Stimulated activated CD8-positive, alpha-beta memory T cell treated with anti-CD3 and anti-CD28 coated beads, Interleukin-12 subunit alpha, Interleukin-12 subunit beta, amount 100 ng/mL, for 4 hours (primary cell): ENCODE data around the gene TMEM238.

Experiments used
- DNase-seq: peaks from one replicate; pipeline ENCODE4 v3.0.0-alpha.2; 2020; ENCODE audit warnings: low read depth

The TMEM238 gene

DNA sequence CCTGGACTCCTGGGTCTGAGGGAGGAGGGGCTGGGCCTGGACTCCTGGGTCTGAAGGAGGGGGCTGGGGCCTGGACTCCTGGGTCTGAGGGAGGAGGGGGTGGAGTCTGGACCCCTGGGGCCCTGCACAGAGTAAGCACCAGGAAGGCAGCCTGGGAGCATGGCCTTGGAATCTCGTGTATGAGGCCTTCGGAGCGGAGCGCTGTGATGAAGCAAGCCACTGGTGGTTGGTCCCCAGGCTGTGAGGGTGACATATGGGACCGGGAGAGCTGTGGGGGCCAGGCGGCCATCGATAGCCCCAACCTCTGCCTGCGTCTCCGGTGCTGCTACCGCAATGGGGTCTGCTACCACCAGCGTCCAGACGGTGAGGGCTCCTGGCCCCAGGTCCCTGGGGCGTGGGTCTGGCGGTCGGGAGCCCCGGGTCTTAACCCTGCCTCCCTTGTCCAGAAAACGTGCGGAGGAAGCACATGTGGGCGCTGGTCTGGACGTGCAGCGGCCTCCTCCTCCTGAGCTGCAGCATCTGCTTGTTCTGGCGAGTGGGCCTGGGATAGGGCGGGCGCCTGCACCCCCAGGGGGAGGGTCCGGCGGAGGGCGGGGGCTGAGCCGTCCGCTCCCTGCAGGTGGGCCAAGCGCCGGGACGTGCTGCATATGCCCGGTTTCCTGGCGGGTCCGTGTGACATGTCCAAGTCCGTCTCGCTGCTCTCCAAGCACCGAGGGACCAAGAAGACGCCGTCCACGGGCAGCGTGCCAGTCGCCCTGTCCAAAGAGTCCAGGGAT is 6.5 kb downstream of the TMEM238 start:
- DNase-seq: no peak

DNA sequence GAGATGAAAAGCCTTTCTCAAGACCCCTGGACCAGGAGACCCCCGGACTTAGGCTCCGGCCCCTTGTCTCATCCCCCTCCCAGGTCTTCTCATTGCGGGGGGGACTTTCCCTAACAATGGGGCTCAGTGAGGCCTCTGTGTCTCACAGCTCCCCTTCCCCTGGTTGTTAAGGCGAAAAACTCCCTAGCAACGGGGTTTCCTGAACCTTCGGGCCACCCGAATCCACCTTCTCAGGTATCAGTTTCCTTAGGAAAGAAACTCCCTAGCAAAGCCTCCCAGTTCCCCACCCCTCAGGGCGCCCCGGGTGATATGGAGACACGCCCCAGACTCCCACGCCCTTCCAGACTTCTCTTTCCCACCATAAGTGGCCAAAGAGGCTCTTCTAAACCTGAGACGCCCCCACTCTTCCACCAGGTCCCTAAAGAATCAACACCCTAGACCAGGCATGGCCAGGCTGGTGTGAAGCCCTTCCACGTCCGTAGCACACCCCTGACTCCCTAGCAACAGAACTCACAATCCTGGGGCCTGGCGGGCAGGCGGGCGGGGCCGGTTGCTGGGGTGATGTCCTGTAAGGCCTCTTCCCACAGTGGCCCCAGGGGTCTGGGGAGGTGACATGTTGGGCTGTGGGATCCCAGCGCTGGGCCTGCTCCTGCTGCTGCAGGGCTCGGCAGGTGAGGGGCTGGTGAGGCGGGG is 7.7 kb downstream of the TMEM238 start, which contains the start of gene TMEM190:
Gene TMEM190, plus strand, starts transcription at position 586 of the 693 bp plus-strand sequence. Its CDS starts 28 bp downstream, at position 614.
- no peak for DNase-seq

DNA sequence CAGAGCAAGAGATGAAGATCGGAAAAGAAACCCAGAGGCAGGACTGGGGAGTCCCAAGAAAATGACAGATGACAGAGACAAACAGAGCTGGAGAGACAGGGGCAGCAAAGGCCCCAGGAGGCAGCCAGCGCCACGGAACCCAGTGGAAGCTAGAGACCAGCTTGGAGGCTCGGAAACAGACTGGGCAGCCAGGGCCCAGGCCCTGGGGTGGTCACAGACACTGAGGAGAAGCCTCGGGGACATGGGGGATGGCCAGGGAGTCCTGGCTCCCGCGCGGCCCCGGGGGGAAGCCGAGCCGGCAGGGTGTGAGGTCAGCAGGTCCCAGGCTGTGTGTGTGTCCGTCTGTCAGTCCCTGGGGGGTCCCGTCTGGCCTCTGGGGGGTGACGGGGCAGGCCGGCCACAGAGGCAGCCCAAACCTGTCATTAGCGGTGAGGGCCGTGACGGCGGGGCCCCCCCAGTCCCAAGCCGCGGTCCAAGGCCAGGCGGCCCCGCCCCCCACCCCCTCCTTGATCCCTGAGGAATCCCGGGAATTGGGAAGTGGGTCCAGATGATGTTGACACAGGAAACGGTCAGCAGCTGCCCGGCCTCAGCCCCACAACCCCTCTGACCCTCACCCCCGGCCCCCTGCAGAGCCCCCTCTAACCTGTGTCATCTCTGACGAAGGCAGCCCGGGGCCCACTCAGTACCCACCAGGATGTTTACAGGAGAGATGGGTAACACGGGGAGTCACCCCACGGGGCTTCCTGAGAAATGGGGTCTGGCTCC is 9.9 kb downstream of the TMEM238 start:
- DNase-seq: no peak

DNA sequence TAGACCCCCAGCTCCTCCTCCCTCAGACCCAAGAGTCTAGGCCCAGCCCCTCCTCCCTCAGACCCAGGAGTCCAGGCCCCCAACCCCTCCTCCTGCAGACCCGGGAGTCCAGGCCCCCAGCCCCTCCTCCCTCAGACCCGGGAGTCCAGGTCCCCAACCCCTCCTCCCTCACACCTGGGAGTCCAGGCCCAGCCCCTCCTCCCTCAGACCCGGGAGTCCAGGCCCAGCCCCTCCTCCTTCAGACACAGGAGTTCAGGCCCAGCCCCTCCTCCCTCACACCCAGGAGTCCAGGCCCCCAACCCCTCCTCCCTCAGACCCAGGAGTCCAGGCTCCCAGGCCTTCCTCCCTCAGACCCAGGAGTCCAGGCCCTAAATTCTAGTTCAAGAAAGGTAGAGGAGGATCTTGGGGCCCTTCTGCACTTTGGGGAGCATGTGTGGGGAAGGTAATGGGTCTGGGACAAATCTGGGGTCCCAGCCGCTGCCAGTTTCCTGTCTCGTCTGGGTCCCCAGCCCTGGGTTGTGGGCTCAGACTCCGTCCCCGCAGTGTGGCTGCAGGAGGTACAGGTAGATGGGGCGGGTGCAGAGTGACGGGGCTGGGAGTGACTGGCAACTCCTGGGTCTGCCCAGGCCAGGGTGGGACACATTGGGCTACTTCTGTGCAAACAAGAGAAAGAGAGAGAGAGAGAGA is 10.6 kb downstream of the TMEM238 start:
- DNase-seq: no peak

DNA sequence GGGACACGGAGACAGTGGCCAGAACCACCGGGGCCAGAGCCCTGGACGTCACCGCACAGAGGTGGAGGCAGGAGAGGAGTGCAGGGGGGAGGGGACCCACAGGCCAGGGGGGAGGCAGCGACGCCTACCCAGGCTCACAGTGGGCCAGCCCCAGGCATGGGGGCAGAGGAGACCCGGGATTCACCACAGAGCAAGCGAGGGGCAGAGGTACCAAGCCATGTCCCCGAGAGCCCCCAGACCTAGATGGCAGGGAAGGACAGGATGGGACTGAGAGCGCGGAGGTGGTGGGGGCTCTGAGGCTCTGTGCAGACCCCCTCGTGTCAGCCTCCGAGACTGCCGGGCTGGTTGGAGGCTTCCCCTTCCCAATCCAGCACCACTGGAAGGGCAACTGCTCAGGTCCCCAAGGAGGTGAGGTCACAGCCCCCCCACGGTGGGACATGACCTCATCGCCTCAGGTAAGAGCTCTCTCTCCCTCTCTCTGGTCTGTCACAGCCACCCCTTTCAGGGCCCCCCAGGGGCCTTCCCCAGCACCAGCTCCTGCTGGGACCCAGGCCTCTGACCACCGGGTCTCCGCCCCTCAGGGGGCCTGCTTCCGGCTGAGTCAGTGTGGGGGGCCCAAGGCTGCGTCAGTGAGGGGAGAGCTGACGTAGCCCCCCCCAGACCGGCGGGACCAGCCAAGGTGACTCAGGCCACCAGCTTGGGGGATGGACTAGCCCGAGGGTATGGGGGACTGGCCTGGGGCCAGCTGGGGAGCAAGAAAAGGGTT is 11.6 kb downstream of the TMEM238 start:
- DNase-seq: no peak

DNA sequence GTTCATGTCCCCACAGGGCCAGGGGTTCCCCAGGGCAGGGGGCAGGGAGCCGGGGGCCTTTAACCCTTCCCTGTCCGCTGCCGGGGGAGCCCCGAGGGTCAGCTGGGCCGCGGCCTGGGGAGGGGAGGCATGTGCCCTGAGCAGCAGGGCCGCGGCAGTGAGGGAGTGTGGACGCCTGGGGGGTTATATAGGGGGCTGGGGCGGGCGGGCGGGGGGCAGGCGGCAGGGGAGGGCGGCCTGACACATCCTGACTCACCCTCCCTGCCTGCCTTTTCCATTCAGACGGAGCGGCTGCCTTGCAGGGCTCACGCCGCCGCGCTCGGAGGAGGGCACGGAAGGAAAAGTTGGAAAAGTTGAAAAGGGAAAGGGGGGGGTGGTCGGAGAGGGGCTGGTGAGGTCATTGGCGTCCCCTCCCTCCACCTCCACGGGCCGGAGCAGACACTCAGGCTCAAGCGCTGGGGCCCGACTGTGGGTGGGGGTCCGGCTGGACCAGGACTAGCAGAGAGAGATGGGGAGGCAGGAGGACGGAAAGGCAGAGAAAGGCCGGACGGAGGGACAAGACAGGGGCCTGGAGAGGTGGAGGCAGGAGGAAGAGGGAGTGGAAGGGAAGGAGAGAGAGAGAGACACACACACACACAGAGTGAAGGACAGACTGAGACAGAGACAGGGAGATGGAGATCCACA is 13.6 kb downstream of the TMEM238 start, which contains the start of gene IL11:
Gene IL11, minus strand, starts transcription at position 159 of the 684 bp plus-strand sequence. Its CDS starts 153 bp downstream, at position 6.
- DNase-seq: no peak

DNA sequence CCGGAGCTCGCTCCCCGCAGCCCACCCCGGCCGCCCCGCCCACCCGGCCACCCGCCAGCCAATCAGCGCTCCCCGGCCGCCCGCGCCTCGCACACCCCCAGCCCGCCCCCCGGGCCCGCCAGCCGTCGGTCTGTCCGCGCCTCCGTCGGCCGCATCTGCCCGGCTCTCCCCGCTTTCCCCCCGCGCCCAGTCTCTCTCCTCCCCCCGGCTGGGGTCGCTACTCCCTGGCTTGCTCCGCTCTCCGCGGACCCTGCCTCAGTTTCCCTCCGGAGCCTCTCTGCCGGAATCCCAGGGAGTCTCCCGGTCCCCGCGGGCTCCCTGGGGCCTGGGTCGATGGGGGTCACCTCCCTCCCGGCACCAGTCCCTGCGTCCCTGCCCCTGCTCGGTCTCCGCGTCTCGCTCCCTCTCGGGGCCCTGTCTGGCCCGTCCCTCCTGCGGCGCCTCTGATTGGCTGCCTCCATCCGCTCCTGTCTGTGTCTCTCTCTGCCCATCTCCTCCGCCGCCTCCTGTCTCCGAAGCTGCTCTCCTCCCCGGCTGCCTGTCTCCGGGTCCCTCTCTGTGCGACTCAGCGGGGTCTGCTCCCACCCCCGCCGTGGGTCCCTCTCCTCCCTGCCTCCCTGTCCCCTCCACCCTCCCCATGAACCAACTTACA is 14.3 kb downstream of the TMEM238 start:
- DNase-seq: no peak

DNA sequence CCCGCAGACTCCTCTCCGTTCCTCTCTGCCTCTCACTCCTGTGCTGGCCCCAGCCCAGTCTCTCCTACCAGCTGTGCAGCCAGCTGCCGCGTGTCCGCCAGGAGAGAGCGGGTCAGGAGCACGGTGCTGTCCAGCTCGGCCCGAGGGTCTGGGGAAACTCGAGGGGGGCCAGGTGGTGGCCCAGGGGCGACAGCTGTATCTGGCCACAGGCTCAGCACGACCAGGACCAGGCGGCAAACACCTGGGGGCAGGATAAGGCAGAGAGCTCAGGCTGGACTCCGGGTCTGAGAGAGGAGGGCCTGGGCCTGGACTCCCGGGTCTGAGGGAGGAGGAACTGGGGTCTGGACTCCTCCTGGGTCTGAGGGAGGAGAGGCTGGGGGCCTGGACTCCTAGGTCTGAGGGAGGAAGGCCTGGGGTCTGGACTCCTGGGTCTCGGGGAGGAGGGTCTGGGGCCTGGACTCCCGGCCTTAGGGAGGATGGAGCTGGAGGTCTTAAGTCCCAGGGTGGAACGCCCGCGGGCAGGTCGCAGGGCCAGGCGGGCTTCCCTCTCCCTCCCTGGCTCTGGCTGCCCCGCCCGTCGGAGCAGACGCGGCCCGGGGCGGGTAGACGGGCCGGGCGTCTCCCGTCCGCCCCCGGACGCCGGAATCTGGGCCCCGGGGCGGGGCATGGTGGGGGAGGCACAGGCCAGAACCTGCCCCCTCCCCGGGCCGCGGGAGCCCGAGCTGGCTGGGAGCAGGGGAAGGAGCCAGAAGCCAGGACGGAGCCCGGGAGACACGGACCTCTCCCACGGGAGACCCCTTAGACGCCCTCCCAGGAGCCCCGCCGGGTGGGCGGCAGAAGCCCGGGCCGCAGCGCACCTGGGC is 15.2 kb downstream of the TMEM238 start:
- no peak for DNase-seq

DNA sequence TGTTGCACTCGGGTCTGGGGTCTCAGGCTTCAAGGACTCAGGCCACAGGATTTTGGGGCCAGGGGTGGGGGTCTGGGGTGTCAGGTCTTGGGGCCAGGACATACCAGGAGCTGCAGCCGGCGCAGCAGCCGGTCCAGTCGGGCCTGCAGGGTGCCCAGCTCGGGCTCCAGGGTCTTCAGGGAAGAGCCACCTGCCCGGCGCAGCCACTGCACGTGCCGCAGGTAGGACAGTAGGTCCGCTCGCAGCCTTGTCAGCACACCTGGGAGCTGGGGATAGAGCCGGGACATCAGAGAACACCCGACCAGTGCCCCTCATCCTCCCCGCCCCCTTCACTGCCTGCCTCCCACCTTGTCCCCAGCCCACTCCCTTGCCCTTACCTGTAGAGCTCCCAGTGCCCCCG is 16.0 kb downstream of the TMEM238 start:
- no peak for DNase-seq

DNA sequence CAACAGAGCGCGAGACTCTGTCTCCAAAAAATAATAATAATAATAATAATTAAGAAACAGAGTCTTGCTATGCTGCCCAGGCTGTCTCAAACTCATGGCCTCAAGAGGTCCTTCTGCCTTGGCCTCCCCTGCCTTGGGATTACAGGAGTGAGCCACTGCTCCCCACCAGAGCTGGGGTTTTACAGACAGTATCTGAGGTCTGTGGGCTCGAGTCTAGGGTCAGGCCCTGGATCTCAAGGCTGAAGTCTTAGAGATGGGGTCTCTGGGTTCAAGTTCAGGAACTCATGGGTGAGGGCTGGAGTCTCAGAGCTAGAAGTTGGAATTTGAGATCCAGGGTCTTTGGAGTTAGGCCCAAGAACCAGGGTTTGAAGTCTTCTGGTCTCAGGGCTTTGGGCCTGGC is 17.3 kb downstream of the TMEM238 start:
- no peak for DNase-seq

DNA sequence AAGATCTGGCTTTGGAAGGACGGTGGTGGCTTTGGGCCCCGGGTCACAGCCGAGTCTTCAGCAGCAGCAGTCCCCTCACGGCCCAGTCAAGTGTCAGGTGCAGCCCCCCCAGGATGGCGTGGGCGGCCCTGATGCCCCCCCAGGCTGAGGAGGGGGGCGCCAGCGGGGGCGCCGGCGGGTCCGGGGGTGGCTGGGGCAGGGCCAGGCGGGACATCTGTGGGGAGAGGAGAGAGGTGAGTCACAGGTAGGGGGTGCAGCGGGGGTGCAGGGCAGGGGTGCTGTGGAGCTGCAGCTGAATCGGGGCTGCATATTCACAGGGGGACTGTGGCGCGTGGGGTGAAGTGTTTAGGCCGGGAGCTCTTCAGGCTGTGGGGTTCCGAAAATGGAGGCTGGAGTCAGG is 18.1 kb downstream of the TMEM238 start:
- no peak for DNase-seq

DNA sequence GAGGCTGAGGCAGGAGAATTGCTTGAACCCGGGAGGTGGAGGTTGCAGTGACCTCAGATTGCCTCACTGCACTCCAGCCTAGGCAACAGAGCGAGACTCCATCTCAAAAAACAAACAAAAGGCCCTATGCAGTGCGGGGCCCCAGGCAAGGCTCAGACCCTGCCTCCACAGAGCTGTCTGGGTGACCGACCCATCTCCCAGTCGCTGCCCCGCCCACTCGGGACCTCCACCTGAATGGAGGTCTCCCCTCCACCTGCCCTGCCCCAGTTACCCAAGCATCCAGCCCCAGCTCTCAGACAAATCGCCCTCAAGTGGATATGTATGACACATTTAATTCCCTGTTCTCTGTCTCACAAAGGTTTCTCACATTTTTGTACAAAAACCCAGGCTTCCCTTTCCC is 18.8 kb downstream of the TMEM238 start:
- DNase-seq: no peak

DNA sequence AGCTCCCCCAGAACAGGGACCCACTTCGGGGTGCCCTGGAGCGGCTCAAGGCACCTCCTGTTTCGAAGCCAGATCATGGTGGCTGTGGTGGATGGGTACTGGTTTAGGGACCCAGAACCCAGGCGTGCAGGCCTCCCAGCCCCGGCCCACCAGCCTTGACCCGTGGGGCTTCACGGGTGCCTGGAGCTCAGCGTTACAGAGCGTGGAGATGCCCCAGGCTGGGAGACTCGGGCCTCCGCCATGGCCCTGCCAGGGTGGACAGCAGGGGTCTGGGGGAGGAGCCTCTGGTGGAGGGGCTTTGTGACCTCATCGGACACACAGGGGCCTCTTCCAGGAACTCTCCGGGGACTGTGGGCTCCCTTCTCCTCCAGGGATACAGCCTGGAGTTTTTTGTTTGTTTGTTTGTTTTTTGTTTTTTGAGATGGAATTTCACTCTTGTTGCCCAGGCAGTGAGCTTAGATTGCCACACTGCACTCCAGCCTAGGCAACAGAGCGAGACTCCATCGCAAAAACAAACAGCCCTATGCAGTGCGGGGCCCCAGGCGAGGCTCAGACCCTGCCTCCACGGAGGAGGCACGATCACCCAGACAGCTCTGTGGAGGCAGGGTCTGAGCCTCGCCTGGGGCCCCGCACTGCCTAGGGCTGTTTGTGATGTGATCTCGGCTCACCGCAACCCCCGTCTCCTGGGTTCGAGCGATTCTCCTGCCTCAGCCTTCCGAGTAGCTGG is 20.9 kb downstream of the TMEM238 start, which contains the start of gene GARIN5B:
Gene GARIN5B, minus strand, starts transcription at position 271 of the 727 bp plus-strand sequence. Its CDS starts 194 bp downstream, at position 77.
- DNase-seq: no peak

DNA sequence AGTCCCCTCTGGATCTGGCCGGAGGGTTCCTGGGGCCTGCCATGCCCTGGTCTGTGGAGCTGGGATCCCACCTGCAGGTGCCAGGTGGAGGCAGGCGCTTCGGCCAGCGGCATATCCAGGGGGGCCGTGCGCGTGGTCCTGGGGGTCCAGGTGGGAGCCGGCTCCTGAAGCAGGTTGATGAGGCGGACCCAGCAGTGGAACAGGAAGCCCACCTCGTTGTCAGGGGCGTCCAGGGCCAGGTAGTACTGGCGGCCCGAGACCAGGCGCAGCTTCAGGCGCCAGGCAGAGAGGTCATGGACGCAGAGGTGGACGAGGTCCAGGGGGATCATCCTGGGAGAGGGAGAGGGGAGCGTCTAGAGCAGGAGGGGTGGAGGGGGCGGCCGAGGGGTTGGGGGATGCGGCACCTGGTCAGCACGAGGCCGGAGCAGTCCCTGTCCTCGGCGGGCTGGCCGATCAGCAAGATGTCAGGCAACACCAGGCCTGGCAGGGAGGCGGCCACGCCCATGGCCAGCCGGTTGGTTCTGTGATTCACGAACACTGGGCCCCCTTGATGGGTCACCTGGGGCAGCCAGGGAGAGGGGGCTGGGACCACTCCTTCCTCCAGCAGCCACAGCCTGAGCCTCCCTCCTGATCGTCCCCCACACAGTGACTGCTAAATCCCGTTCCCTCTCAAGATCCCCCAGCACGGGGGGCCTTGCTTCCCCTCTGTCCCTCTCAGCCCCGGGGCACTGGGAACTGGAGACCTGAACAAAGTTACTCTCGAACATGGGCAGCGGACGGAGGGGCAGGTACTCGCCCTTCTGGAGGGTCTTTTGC is 21.7 kb downstream of the TMEM238 start:
- DNase-seq: no peak

DNA sequence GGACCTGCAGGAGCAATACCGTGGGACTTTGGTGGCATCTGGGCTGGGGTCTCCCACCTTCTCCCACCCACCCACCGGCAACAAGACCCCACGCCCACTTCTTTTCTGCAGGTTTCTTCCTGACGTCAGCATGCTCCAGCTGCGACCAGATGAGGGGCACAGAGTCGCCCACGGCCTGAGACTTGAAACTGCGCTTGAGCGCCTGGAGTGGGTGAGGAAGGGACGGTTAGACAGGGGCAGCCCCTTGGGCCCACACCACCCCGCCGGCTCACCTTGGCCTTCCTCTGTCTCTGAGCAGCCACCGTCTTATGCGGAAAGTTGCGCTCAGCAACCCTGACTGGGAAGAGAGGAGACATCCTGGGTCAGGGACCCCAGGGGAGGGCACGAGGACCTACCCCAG is 23.2 kb downstream of the TMEM238 start:
- no peak for DNase-seq

DNA sequence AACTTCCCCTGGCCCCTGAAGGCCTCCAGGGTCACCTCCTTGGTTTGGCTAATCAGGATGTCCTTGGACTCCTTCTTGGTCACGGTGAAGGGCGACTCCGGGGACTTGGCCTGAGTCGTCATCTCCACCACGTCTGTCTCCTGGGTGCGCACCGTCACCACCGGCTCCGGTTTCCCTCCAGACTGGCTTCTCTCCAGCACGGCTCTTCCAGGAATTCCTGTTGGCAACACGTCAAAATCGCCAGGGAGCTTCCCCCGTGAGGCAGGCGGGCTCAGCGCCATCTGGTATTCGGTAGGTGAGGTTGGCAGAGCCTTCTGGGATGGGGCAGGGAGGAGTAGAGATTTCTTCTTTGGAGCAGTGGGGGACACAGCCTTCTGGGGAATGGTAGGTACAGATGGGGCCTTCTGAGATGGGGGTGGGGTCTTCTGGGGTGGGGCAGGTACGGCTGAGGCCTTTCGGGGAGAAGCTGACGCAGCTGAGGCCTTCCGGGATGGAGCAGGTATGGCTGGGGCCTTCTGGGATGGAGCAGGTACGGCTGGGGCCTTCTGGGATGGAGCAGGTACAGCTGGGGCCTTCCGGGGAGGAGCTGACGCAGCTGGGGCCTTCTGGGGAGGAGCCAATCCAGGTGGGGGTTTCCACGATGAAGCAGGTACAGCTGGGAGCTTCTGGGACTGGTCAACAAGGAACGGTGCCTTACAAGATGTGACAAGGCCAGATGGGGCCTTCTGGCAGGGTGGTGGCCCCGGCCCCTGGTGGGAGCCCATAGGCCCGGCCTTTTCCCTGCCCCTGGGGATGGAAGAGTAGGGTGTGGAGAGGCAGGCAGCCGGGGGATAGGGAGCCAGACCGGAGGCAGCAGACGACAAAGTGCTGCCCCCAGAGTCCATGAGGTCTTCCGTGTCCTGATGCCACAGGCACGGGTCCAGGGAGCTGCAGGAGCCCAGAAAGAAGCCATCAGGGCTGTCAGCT is 24.9 kb downstream of the TMEM238 start:
- DNase-seq: no peak
